Activated CD4-positive, alpha-beta memory T cell treated with anti-CD3 and anti-CD28 coated beads, Interleukin-2, amount 10 ng/mL, durations not matched to agents 7 days and 5 days (primary cell): ENCODE measurements around the gene PRLH. TPM values are rescaled to one million over a fixed set of nuclear protein-coding genes. Genes with fewer than 3 reads are reported as not detected.
"Not testable (repeated sequence)": the region's sequence is repeated elsewhere in the genome, so short reads cannot be mapped to it uniquely, and the experiment has no call there.

Experiments used
- CTCF ChIA-PET: fragments of 350-600 bp; sonication (Branson Sonifier 250); formaldehyde crosslinking; loops from one replicate; lab custom pipeline; 2021; ENCODE audit warnings: antibody characterized with exemption, inconsistent platforms; lab: Charles Lee
- POLR2A ChIA-PET: fragments of 350-600 bp; sonication (Branson Sonifier 250); formaldehyde crosslinking; loops from one replicate; lab custom pipeline; 2021; ENCODE audit warnings: antibody characterized with exemption; lab: Charles Lee
- DNase-seq: peaks from one replicate; pipeline ENCODE4 v3.0.0-alpha.2; 2020
- H3K27ac Mint-ChIP-seq: one replicate; pipeline ENCODE4 v1.8.0; 2021; ENCODE audit warnings: mild to moderate bottlenecking, mixed read lengths
- H3K27me3 Mint-ChIP-seq: one replicate; pipeline ENCODE4 v1.8.0; 2021; ENCODE audit warnings: mixed read lengths
- H3K36me3 Mint-ChIP-seq: one replicate; pipeline ENCODE4 v1.8.0; 2021; ENCODE audit warnings: low read depth, mixed read lengths
- H3K4me1 Mint-ChIP-seq: one replicate; pipeline ENCODE4 v1.8.0; 2021; ENCODE audit warnings: mixed read lengths
- H3K4me3 Mint-ChIP-seq: one replicate; pipeline ENCODE4 v1.8.0; 2021; ENCODE audit warnings: mild to moderate bottlenecking, mixed read lengths
- H3K9me3 Mint-ChIP-seq: one replicate; pipeline ENCODE4 v1.8.0; 2021; ENCODE audit warnings: mixed read lengths
- total RNA-seq, 2 experiments: library from RNA; stranded (reverse); gene quantifications; one replicate each; pipeline ENCODE4 v1.2.3, GENCODE V29; 2021

The PRLH gene
- total RNA-seq, 2 experiments from 2014 or later: not detected

DNA sequence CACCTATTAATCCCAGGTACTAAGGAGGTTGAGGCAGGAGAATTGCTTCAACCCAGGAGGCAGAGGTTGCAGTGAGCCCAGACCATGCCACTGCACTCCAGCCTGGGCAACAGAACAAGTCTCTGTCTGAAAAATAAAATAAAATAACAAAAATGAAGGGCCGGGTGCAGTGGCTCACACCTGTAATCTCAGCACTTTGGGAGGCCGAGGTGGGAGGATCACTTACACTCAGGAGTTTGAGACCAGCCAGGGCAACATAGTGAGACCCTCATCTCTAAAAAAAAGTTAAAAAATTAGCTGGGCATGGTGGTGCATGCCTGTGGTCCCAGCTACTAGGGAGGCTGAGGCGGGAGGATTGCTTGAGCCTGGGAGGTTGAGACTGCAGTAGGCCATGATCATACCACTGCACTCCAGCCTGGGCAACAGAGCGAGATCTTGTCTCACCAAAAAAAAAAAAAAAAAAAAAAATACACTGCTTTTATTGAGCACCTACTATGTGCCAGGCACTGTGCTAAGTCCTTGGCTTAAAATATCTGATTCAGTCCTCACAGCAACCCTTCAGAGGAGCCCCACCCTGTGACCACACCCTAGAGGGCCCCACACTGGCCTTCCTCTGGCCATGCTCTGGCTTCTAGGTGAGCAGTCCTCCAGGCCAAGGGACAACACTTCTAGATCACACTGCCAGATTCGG, 29.6 kb downstream of the PRLH start:
- H3K36me3 Mint-ChIP-seq, POLR2A ChIA-PET, H3K4me3 Mint-ChIP-seq, DNase-seq, H3K27me3 Mint-ChIP-seq, H3K9me3 Mint-ChIP-seq, H3K27ac Mint-ChIP-seq, CTCF ChIA-PET: not testable (repeated sequence)
- peaks cover 13% of the 10 kb centered on the region for H3K4me1 Mint-ChIP-seq

GRCh38 chr2:237596520-237597195, 30.3 kb downstream of the PRLH start:
- CTCF ChIA-PET: no interaction called here
- peaks cover 6% of the 10 kb centered on the region for H3K4me1 Mint-ChIP-seq

DNA sequence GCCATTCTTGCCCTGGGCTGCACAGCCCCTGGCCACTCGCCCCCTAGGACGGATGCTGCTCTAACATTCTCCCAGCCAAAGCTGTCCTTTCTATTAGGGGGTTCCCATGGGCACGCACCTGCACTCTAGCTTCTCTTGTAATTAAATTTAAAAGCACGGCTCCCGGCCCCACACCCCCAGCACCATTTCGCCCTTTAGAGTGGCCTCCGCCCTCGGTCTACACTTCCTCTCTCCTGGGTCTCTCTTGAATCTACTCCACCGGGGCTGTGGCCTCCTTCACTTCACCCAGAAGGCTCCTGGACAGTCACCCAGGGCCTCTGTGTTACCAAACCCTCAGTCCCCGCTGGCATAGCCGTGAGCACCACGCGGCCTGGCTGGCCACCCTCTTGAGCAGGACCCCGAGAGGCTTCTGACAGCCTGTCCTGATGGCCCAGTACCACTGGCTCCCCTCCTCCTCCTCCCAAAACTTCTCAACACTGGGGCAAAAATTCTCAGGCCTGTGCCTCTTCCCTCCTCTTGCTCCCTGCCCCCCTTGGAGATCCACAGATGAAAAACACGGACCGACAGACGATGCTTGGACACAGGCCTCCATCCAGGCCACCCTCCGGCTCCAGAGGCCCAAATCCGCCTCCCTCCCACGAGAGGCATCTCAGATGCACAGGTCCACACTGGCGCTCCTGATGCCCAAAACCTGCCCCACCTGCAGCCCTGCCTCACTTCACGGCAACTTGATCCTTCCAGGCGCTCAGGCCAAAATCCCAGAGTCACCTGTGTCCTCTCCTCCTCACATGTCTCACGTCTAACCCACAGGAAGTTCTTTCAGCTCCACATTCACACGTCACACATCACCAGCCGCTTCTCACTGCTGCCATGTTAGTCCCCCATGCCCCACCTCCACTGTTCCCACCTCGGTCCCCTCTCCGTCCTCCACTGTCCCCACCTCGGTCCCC, 31.1 kb downstream of the PRLH start:
- Mint-ChIP-seq H3K27ac (no peak overlapping the region), H3K9me3 (no peaks in the 10 kb centered on the region), H3K4me3 (no peak overlapping the region), H3K4me1 (peaks cover 7% of the 10 kb centered on the region), H3K27me3 (no peaks in the 10 kb centered on the region), H3K36me3 (no peaks in the 10 kb centered on the region)
- ChIA-PET POLR2A (no interaction called here), CTCF (no interaction called here)
- no peak for DNase-seq

More at GRCh38 chr2:237596520-237597195, 30.3 kb downstream of the PRLH start:
- Mint-ChIP-seq H3K4me3 (no peak overlapping the region), H3K36me3 (no peaks in the 10 kb centered on the region), H3K27ac (no peak overlapping the region), H3K9me3 (no peaks in the 10 kb centered on the region), H3K27me3 (no peaks in the 10 kb centered on the region)
- no peak for DNase-seq
- POLR2A ChIA-PET: no interaction called here

DNA sequence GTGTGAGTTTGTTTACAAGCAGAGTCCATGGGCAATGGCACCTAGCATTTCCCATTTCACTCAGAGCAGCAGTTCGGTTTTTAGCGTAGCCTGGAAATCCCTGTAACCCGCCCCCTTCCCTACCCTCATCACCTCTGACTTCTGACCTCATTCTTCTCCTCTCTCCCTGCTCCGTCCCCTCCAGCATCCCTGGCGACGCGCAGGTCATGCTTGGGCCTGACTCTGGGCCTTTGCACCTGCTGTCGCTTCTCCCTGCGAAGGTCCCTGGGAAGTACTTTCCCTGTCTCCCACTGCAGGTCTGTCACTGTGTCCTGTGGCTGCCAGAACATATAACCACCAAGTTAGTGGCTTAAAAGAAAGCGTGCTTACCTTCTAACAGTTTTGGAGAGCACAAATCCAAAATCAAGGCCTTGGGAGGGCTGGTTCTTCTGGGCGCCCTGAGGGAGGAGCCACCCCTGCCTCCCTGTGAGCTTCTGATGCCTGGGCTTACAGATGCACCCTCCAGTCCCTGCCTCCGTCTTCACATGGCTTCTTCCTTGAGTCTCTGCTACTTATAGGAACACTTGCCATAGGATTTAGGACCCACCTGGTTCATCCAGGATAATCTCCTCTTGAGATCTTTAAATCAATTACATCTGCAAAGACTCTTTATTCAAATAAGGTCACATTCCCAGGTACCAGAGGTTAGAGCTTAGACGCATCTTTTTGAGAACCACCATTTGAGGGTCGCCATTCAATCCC, 32.3 kb downstream of the PRLH start:
- H3K4me1 Mint-ChIP-seq: peaks cover 18% of the 10 kb centered on the region
- H3K9me3 Mint-ChIP-seq: no peaks in the 10 kb centered on the region
- H3K4me3 Mint-ChIP-seq: no peak overlapping the region
- POLR2A ChIA-PET: no interaction called here
- H3K27ac Mint-ChIP-seq: peak overlapping the region; percentile 29
- H3K36me3 Mint-ChIP-seq: no peaks in the 10 kb centered on the region
- no peaks in the 10 kb centered on the region for H3K27me3 Mint-ChIP-seq
- CTCF ChIA-PET: no interaction called here
- DNase-seq: no peak

DNA sequence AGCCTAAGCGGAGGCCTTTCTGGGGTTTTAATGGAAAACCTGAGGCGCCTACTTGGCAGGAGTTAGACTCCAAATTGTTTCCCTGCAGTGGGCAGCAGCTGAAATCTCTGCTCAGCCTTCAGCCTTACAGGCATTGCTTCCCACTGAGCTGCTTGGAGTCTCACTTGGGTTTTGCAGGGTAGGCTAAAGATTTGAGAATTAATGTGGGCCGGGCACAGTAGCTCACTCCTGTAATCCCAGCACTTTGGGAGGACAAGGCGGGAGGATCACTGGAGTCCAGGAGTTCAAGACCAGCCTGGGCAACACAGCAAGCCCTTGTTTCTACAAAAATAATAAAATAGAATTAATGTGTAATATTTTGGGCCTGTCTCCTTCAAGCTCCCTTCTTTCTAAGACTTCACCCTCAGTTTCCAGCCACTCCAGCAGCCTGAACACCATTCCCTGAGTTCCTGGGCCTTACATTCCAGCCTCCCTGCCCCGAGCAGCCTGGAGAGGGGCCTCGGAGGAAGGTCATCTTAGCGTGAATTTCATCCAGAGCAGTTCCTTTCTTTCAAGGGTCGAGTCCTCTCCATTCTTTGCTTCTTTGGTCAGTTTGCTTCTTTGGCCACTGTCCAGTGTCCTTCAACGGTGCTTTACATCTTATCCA, 33.2 kb downstream of the PRLH start:
- H3K27ac Mint-ChIP-seq: no peak overlapping the region
- no peaks in the 10 kb centered on the region for H3K9me3 Mint-ChIP-seq
- CTCF ChIA-PET: no interaction called here
- no peak for DNase-seq
- peaks cover 24% of the 10 kb centered on the region for H3K4me1 Mint-ChIP-seq
- H3K4me3 Mint-ChIP-seq: no peak overlapping the region
- no peaks in the 10 kb centered on the region for H3K27me3 Mint-ChIP-seq
- H3K36me3 Mint-ChIP-seq: no peaks in the 10 kb centered on the region
- POLR2A ChIA-PET: no interaction called here

DNA sequence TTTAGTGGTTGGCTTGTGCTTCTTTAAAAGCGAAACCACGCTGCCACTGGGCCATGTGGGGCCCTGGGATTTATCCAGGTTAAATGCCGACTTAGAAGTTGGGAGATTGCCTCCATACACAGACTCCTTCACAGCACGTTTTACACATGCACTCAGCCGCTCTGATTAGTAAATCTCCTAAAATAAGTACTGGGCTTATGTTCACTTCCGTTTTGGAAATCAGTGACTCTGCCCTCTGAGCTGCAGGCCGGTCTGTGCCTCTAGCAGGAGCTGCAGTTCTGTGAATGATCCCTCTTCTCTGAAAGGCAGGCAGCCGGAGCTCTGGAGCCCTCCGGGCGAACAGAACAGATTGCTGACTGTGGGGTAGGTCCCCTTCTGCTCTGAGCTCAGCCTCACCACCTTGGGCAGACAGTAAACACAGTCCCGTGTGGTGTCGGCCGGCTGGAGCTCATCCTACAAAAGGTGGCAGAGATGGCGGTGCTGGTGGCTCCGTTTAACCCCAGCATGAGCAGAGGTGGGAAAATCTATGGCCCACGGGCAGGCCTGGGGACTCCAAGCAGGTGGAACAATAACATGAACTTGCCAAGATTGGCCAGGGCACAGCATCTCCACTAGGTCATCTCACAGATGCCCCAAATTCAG, 34.0 kb downstream of the PRLH start:
- ChIA-PET CTCF (interaction anchor here (1.0 to 1.1 kb wide), 2 partner anchors 19 to 70 kb away, joined by 3 to 4 read pairs; no protein-coding TSS in a partner anchor), POLR2A (no interaction called here)
- no peak overlapping the region for H3K27ac Mint-ChIP-seq
- peaks cover 27% of the 10 kb centered on the region for H3K4me1 Mint-ChIP-seq
- no peak overlapping the region for H3K4me3 Mint-ChIP-seq
- no peaks in the 10 kb centered on the region for H3K27me3 Mint-ChIP-seq
- no peaks in the 10 kb centered on the region for H3K36me3 Mint-ChIP-seq
- DNase-seq: no peak
- H3K9me3 Mint-ChIP-seq: no peaks in the 10 kb centered on the region

- Mint-ChIP-seq H3K27me3 (no peaks in the 10 kb centered on the region), H3K4me1 (peaks cover 24% of the 10 kb centered on the region), H3K36me3 (no peaks in the 10 kb centered on the region), H3K9me3 (no peaks in the 10 kb centered on the region), H3K27ac (no peak overlapping the region), H3K4me3 (no peak overlapping the region)
- CTCF ChIA-PET: interaction anchor here (0.7 to 1.7 kb wide), 3 partner anchors 20 to 144 kb away, joined by 3 to 4 read pairs (median 3); no protein-coding TSS in a partner anchor
- DNase-seq: no peak
- POLR2A ChIA-PET: no interaction called here
Observed at GRCh38 chr2:237601453-237602116, 35.2 kb downstream of the PRLH start.

DNA sequence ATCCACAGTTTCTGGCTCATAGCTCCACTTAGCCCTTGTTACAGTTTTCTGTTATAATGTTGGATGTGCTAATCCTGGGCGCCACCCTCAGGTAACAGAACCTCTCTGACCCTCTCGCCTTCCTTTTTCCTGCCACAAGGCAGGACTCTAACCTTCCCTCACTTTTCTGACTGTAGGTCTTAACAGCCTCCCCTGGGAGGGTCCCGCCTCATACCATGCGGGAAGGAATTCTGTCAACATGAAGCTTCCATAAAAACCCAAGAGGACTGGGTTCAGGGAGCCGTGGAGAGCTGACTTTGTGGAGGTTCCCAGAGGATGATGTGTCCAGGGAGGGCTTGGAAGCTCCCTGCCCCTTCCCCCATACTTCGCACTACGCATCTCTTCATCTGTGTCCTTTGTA, 36.0 kb downstream of the PRLH start:
- CTCF ChIA-PET: interaction anchor here (0.7 to 2.7 kb wide), 3 partner anchors 31 to 143 kb away, joined by 3 to 11 read pairs (median 4); no protein-coding TSS in a partner anchor
- H3K4me1 Mint-ChIP-seq: peaks cover 24% of the 10 kb centered on the region
- POLR2A ChIA-PET: interaction anchor here (0.9 kb wide), 1 partner anchor 100 kb away, joined by 4 read pairs; no protein-coding TSS in a partner anchor
- H3K36me3 Mint-ChIP-seq: no peaks in the 10 kb centered on the region
- H3K27ac Mint-ChIP-seq: no peak overlapping the region
- no peaks in the 10 kb centered on the region for H3K9me3 Mint-ChIP-seq
- H3K27me3 Mint-ChIP-seq: no peaks in the 10 kb centered on the region
- no peak overlapping the region for H3K4me3 Mint-ChIP-seq
- no peak for DNase-seq

DNA sequence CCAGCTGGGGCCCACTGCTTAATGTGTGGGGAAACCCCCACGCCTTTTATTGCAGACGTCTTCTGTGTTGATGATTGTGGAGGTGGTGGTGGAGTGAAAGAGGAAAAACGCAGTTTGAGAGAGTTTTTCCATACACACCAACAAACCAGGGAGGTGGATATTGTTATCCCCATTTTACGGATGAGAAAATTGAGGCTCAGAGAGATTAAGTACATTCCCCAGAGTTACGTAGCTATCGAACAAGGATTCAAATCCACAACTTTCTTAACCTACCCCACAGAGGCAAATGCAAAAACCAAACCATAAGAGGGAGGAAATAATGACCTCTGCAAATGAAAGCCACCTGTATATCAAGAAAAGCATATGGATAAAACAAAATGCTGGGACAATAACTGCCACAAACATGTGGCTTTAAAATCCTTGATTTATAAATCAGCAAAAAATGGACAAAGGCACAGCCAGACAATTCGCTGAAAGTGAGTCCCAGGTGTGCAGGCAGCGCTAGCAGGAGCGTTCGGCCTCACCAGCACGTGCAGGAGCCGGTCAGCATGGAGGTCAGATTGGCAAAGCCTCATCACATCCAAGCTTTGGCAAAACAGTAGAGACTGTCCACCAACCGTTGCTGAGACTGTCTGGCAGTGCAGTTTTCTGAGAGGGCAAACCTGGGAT, 36.8 kb downstream of the PRLH start:
- H3K4me3 Mint-ChIP-seq: peak overlapping the region; percentile 29
- ChIA-PET CTCF (interaction anchor here (1.6 to 2.7 kb wide), 4 partner anchors 21 to 142 kb away, joined by 4 to 11 read pairs (median 6); no protein-coding TSS in a partner anchor), POLR2A (interaction anchor here (0.9 to 1.7 kb wide), 2 partner anchors 92 to 100 kb away, joined by 4 to 5 read pairs; no protein-coding TSS in a partner anchor)
- H3K36me3 Mint-ChIP-seq: no peaks in the 10 kb centered on the region
- H3K9me3 Mint-ChIP-seq: no peaks in the 10 kb centered on the region
- no peak for DNase-seq
- peaks cover 6% of the 10 kb centered on the region for H3K27me3 Mint-ChIP-seq
- H3K4me1 Mint-ChIP-seq: peaks cover 24% of the 10 kb centered on the region
- H3K27ac Mint-ChIP-seq: peak overlapping the region; percentile 72

DNA sequence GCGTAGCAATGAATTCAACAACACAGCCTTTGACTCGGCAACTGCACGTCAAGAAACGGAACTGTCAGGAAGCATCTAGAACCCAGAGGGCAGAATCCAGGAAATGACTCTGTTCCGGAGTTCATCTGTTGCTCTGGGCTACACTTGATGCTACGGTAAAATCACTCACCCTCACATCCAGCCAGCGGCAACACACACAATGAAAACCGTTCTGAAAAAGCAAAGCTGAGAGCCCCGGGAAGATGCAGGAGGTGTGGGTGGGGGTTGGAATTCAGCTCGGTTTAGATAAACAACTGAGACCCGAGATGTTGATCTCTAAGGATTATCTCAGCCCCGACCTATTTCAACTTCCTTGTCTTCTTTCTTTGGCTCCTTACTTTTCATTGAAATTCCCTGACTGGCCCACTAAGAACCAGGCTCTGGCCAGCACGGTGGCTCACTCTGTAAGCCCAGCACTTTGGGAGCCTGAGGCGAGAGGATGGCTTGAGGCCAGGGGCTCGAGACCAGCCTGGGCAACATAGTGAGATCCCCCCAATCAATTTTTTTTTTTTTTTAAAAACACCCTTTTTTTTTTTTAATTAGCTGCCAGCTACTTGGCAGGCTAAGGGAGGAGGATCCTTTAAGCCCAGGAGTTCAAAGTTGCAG, 37.5 kb downstream of the PRLH start:
- Mint-ChIP-seq H3K36me3 (no peaks in the 10 kb centered on the region), H3K4me1 (peaks cover 23% of the 10 kb centered on the region), H3K27me3 (peaks cover 11% of the 10 kb centered on the region), H3K9me3 (no peaks in the 10 kb centered on the region), H3K4me3 (peak overlapping the region; percentile 29), H3K27ac (peak overlapping the region; percentile 72)
- CTCF ChIA-PET: interaction anchor here (0.7 to 2.7 kb wide), 7 partner anchors 22 to 142 kb away, joined by 3 to 11 read pairs (median 4); no protein-coding TSS in a partner anchor
- POLR2A ChIA-PET: interaction anchor here (0.6 to 1.7 kb wide), 2 partner anchors 69 to 91 kb away, joined by 3 to 5 read pairs; no protein-coding TSS in a partner anchor
- peak; percentile 65 for DNase-seq
